DMS153 treated with DMSO at 0.1 percent for 48 hours (cell line): ENCODE data around the gene SEPHS2.
"Not testable (repeated sequence)": the region's sequence is repeated elsewhere in the genome, so short reads cannot be mapped to it uniquely, and the experiment has no call there.

Experiments used
- DNase-seq: peaks from one replicate; lab custom pipeline; 2025; ENCODE audit not compliant: unreplicated experiment; lab: John Stamatoyannopoulos, UW

The SEPHS2 gene

DNA sequence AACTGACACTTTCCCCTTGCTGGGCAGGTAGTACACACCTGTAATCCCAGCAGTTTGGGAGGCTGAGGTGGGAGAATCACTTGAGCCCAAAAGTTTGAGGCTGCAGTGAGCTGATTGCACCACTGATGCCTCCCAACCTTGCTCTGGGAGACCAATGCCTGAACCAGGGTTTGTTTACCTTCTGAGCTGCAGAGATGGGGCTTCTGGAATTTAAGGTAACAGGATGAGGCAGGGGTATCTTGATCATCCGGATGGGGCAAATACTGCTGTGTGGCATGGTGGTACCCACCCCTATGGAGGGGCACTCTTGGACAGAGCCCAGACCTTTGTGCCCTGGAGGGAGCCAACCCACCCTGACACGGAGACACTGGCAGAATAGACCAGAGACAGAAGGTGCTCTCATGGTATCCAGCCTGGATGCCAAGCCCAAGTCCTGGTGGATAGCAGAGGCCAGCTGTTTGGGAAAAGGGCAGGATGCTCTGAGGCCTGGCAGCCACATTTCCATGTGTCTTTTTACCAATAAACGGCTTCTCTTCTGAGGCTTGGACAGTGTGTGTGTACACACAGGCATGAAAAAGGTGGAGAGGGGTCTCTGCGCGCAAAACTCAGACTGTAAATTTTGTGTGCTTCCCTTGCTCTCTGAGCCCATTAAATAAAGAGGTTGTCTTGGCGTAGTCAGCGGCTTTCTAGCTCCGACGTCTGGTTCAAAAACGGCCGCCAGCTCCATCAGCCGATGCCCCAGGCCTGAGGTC is 46.1 kb downstream of the SEPHS2 start:
- no peak for DNase-seq

DNA sequence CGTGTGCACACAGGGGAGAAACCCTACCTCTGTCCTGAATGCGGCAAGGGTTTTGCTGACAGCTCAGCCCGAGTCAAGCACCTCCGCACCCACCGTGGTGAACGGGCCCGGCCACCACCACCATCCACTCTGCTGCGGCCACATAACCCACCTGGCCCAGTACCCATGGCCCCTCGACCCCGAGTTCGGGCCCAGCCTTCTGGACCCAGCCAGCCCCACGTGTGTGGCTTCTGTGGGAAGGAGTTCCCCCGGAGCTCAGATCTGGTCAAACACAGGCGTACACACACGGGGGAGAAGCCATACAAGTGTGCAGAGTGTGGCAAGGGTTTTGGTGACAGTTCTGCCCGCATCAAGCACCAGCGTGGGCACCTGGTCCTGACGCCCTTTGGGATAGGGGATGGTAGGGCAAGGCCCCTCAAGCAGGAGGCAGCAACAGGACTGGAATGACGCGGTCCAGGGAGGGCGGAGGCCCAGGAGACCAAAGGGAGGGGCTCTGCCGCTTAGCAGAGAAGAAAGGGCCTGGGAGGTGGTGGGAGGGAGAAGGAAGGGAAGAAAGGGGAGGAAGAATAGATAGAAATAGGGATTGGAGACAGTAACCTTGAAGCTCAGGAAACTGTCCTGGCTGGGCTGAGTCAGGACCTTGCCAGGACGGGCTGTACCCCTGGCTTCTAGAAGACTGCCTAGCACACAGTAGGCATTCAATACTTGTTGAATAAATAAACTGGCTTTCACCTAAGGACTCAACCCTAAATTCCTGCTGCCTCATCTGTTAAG is 46.8 kb downstream of the SEPHS2 start:
- DNase-seq, result no peak

DNA sequence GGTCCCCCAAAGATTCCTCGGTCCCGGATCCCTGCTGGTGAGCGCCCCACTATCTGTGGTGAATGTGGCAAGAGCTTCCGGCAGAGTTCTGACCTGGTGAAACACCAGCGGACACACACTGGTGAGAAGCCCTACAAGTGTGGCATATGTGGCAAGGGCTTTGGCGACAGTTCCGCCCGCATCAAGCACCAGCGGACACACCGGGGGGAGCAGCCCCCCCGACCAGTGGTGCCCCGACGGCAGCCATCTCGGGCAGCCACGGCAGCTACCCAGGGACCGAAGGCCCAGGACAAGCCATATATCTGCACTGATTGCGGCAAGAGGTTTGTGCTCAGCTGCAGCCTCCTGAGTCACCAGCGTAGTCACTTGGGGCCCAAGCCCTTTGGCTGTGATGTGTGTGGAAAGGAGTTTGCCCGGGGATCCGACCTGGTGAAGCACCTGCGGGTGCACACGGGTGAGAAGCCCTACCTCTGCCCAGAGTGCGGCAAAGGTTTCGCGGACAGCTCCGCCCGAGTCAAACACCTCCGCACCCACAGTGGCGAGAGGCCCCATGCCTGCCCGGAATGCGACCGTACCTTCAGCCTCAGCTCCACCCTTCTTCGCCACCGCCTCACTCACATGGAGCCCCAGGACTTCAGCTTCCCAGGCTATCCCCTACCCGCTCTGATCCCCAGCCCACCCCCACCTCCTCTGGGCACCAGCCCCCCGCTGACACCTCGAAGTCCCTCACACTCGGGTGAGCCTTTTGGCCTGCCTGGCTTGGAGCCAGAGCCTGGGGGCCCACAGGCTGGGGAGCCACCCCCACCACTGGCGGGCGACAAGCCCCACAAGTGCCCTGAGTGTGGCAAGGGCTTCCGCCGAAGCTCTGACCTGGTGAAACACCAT is 47.7 kb downstream of the SEPHS2 start:
- DNase-seq, result no peak

DNA sequence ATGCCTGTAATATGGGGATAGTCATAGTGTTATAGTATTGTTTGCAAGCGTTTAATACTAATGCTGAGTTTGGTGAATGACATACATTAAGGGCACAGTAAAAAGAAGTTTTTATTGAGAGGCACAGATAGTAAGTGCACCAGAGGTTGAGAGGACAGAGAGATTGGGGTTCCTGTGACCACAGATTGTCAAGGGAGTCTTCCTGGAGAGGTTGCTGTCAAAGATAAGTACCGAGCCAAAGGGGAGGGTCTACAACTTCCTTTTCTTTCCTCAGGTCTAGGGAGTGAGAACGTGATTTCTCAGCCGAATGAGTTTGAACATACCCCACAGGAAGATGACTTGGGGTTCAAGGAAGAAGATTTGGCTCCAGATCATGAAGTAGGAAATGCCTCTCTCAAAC is 48.6 kb downstream of the SEPHS2 start:
- no peak for DNase-seq

DNA sequence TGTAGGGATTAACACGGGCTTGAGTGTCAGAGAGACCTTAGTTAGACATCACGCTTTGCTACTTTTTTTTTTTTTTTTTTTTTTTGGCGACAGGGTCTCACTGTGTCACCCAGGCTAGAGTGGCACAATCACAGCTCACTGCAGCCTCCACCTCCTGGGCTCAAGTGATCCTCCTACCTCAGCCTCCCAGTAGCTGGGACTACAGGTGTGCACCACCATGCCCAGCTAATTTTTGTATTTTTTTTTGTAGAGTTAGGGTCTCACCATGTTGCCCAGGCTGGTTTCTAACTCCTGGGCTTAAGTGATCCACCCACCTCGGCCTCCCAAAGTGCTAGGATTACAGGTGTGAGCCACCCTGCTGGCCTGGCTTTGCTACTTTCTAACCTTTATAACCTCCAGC is 49.0 kb downstream of the SEPHS2 start:
- not testable (repeated sequence) for DNase-seq

DNA sequence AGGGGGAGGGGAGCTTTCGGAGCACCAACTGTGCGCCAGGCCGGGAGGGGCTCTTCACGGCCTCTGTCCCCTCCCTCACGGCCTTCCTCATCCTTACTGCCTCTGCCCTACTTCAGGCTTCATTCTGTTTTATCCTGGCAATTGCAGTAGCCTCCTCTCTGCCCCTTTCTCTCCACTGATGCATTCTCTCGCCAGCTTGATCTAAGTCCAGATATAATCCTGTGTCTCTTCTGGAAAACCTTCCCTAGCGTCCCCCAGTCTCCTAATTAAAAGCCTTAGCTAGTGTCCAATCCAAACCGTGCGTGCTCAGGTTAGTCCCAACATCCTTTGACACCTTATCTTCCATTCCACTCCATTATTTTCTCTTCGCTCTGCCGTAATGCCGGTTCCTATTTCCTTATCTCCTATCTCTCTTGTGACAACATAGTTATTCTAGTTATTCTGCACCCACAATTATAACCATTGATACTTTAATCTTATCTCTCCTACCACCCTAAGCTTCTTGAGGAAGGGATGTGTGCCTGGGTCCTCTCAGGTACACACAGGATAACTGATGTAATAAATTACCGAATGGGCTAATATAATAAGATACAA is 49.6 kb downstream of the SEPHS2 start:
- DNase-seq, result no peak

DNA sequence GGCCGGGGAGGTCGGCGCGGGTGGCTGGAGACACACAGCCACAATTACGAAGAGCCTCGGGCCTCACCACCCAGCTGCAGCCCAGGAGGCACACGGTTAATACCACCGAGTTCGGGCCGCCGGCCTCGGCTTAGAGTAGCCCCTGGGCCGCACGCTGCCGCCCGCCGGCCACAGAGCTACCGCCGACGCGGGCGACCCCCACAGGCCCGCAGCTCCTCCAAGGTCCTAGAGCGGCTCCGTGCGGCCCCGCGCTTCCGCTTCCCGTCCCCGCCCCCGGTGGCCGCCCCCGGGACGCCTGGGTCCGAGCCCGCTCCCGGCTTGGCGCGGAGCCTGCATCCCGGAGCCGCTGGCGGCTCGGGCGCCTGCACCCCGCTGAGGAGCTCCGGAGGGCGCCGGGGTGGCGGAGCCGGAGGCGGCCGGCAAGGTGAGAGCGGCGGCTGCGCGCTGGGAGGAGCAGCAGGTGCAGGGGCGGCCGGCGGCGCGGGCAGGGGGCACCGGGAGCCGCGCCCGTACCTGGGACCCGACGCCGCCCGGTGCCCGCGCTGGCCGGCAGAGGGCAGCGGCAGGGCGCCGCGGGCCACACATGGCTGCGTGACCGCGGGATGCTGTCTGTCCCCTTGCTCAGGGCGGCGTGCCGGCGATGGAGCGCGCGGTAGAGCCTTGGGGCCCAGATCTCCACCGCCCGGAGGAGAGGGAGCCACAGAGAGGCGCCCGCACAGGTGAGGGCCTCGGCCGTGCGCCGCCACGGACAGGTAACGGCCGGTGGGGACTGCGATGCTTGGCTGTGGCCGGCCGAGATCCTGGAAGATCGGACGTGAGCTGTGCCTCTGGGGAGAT is 50.3 kb downstream of the SEPHS2 start, which contains the start of gene ZNF48:
TSS of gene ZNF48 (plus strand) at position 266 of the 837 bp plus-strand sequence. CDS start at position 641, 375 bp downstream.
- peak; percentile 77 for DNase-seq

DNA sequence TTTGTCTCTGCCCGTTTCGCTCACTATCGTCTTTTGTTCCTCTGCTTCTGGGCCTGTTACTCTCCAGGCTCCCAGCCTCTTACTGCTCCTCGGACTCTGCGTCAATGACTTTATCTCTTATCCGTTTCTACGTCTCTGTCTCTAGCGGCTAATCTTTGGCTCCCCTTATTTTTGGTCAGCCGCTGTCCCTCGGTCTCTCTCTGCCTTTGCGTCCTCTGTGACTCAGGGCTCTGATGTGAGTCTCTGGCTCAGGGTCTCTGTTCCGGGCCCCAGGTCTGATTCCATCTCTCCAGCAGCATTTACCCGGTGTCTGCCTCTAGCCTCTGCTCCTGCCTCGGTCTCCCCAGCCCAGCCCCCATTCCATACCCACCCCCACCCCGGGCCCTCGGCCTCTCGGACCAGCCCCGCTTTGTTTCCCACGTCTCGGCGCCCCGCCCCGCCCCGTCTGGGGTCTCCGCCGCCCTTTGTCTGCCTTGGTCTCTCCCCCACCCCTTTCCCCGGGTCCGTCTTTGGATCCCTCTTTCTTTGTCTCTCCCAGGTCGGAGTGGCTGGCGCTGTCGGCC is 51.0 kb downstream of the SEPHS2 start:
- DNase-seq, result no peak
